HepG2 (cell line): ENCODE results near the gene CFAP221. TPM values are rescaled to one million over a fixed set of nuclear protein-coding genes. Genes with fewer than 3 reads are reported as not detected.

ENCODE experiments used
- CREB3 ChIP-seq: sonication (generic); formaldehyde crosslinking; IDR thresholded peaks from 2 replicates; pipeline ENCODE4 v1.5.0; 2020; ENCODE audit warnings: missing genetic modification reagents
- FOXK2 ChIP-seq: fragments of 450-650 bp; IDR thresholded peaks from 2 replicates; pipeline ENCODE4 v1.6.1; 2016
- HNRNPL ChIP-seq: fragments of 200-400 bp; formaldehyde crosslinking; IDR thresholded peaks from 2 replicates; pipeline ENCODE4 v1.6.1; 2017; ENCODE audit warnings: mild to moderate bottlenecking, low read depth, low read length
- JDP2 ChIP-seq: sonication (generic); formaldehyde crosslinking; IDR thresholded peaks from 2 replicates; pipeline ENCODE4 v1.8.1; 2022; ENCODE audit warnings: missing genetic modification reagents, borderline replicate concordance
- MLXIP ChIP-seq: sonication (generic); formaldehyde crosslinking; IDR thresholded peaks from 2 replicates; pipeline ENCODE4 v1.9.0; 2021; ENCODE audit warnings: missing genetic modification reagents, borderline replicate concordance
- NAIF1 ChIP-seq: sonication (generic); formaldehyde crosslinking; IDR thresholded peaks from 2 replicates; pipeline ENCODE4 v1.5.0; 2020; ENCODE audit warnings: mild to moderate bottlenecking, missing genetic modification reagents, borderline replicate concordance
- NFE2L2 ChIP-seq: fragments of 150-350 bp; IDR thresholded peaks from 2 replicates; pipeline ENCODE4 v1.6.1; 2014; ENCODE audit warnings: low read length
- NKX3-1 ChIP-seq: sonication (generic); formaldehyde crosslinking; IDR thresholded peaks from 2 replicates; pipeline ENCODE4 v1.5.0; 2020; ENCODE audit warnings: missing genetic modification reagents
- NPAS2 ChIP-seq: sonication (generic); formaldehyde crosslinking; IDR thresholded peaks from 2 replicates; pipeline ENCODE4 v1.8.0; 2022; ENCODE audit warnings: mild to moderate bottlenecking, missing genetic modification reagents, borderline replicate concordance
- RELA ChIP-seq: sonication (generic); formaldehyde crosslinking; IDR thresholded peaks from 2 replicates; pipeline ENCODE4 v1.4.0; 2020; ENCODE audit warnings: missing genetic modification reagents
- REST ChIP-seq, 2 experiments: IDR thresholded peaks; 2 replicates each; pipeline ENCODE4 v1.6.1; 2011 to 2012; ENCODE audit warnings: low read length in 2 of 2, borderline replicate concordance in 1 of 2, low read depth in 1 of 2, mild to moderate bottlenecking in 1 of 2, moderate library complexity in 1 of 2
- SMYD3 ChIP-seq: sonication (generic); formaldehyde crosslinking; IDR thresholded peaks from 2 replicates; pipeline ENCODE4 v1.8.1; 2023; ENCODE audit warnings: mild to moderate bottlenecking, missing genetic modification reagents
- SP5 ChIP-seq: IDR thresholded peaks from 2 replicates; pipeline ENCODE4 v1.6.1; 2016; ENCODE audit warnings: low read depth, borderline replicate concordance
- TMF1 ChIP-seq: sonication (generic); formaldehyde crosslinking; IDR thresholded peaks from 2 replicates; pipeline ENCODE4 v1.8.1; 2022; ENCODE audit warnings: low read depth, missing genetic modification reagents
- ZBTB7B ChIP-seq: sonication (generic); formaldehyde crosslinking; IDR thresholded peaks from 2 replicates; pipeline ENCODE4 v1.4.0; 2020; ENCODE audit warnings: missing genetic modification reagents
- ZMYM2 ChIP-seq: sonication (generic); formaldehyde crosslinking; IDR thresholded peaks from 2 replicates; pipeline ENCODE4 v1.8.0; 2022; ENCODE audit warnings: mild to moderate bottlenecking, missing genetic modification reagents
- ZMYM4 ChIP-seq: sonication (generic); formaldehyde crosslinking; IDR thresholded peaks from 2 replicates; pipeline ENCODE4 v1.8.1; 2023; ENCODE audit warnings: mild to moderate bottlenecking, missing genetic modification reagents
- ZNF224 ChIP-seq: sonication (generic); formaldehyde crosslinking; IDR thresholded peaks from 2 replicates; pipeline ENCODE4 v1.5.0; 2020; ENCODE audit warnings: mild to moderate bottlenecking, missing genetic modification reagents
- ZNF280D ChIP-seq: sonication (generic); formaldehyde crosslinking; IDR thresholded peaks from 2 replicates; pipeline ENCODE4 v1.5.1; 2020; ENCODE audit warnings: mild to moderate bottlenecking, missing genetic modification reagents
- ZNF451 ChIP-seq: sonication (generic); formaldehyde crosslinking; IDR thresholded peaks from 2 replicates; pipeline ENCODE4 v1.5.0; 2020; ENCODE audit warnings: mild to moderate bottlenecking, missing genetic modification reagents
- ZNF709 ChIP-seq: sonication (generic); formaldehyde crosslinking; IDR thresholded peaks from 2 replicates; pipeline ENCODE4 v1.5.0; 2020; ENCODE audit warnings: mild to moderate bottlenecking, missing genetic modification reagents
- polyA plus RNA-seq, 8 experiments: library from polyadenylated mRNA; depleted of rRNA in 3 of 8; stranded (reverse) in 7 of 8; unstranded in 1 of 8; fragments of >200 nt; fragmentation: Illumina TruSeq in 4 of 8; extraction: Trizol in 4 of 8; gene quantifications; 2 replicates each; pipeline versions ENCODE4 v1.2.1 to v1.2.3, GENCODE V29; 2011 to 2016; ENCODE audit warnings: low read depth in 4 of 8, missing spikeins in 1 of 8, mixed read lengths in 1 of 8; ENCODE audit not compliant: insufficient read depth in 1 of 8
- total RNA-seq, 5 experiments: library from RNA; depleted of rRNA; stranded (reverse); fragments of >200 nt; fragmentation: Illumina TruSeq; extraction: Trizol; gene quantifications; 2 replicates each; pipeline ENCODE4 v1.2.3, GENCODE V29; 2016; ENCODE audit warnings: low read depth in 1 of 5

CFAP221 gene
- total and polyA plus RNA-seq, 2 of the 13 experiments (the other 11 are each of a cell fraction or from before 2014, with no cell fraction given) = not detected

GRCh38 chr2:119691651-119692245, 147.5 kb downstream of the CFAP221 start (continued):
- TF ChIP-seq NPAS2 (no peak), ZNF280D (CRISPR knock-in tag) (no peak), SP5 (CRISPR knock-in tag) (no peak), ZBTB7B (CRISPR knock-in tag) (0 out of 2 replicates have a peak, but pooled peaks have one; percentile 32), FOXK2 (no peak), ZNF451 (CRISPR knock-in tag) (0 out of 2 replicates have a peak, but pooled peaks have one; percentile 60), NFE2L2 (no peak), SMYD3 (CRISPR knock-in tag) (no peak), JDP2 (CRISPR knock-in tag) (no peak), MLXIP (CRISPR knock-in tag) (no peak), NKX3-1 (CRISPR knock-in tag) (no peak), REST (IDR thresholded peaks at IDR 0.05; ENCODE audit: borderline replicate concordance in 1 of 2, low read depth in 1 of 2, low read length in 2 of 2) (no peak), CREB3 (CRISPR knock-in tag) (no peak), ZMYM2 (CRISPR knock-in tag) (peak; percentile 63), NAIF1 (no peak), ZNF709 (CRISPR knock-in tag) (peak; percentile 54; the same call in 1 of the 2 replicates), ZNF224 (CRISPR knock-in tag) (no peak), HNRNPL (0 out of 2 replicates have a peak, but pooled peaks have one; percentile 26), TMF1 (no peak), RELA (no peak), ZMYM4 (CRISPR knock-in tag) (peak; percentile 61)
